ENCODE measurements around the gene MAGOH.

The MAGOH gene

DNA sequence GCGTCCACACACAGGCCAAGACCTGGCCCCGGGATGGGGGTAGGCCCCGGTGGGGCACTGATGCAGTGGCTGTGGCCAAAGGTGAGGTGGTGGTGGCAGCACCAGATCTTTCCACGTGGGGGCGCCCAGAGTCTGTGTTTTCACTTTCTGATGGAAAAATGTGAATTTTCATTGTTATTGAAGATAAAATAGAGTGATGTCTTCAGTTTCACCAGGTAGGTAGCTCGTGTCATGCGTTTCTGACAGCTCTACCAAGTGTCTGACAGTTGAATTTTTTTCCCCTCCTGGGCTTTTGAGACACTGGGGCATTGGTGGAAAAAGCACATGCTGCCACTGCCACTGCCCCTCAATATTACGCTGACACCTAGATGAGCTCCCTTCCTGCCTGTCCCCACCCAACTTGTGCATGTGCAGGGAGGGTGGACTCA, 40.0 kb upstream of the MAGOH start:
- 36 to 52% methylated on average over 4 to 7 of the region's 8 CpGs for WGBS, 2 experiments (ENCODE audit: insufficient coverage in 2 of 2)
- no peak overlapping the region for H3K27ac ChIP-seq (ENCODE audit: low read depth, low read length, severe bottlenecking)
- peaks cover 53% of the 10 kb centered on the region for H3K36me3 ChIP-seq (ENCODE audit: control insufficient read depth, insufficient read depth, low read length)
- no peak overlapping the region for H3K4me3 ChIP-seq (ENCODE audit: extremely low read depth, insufficient read depth, low read length, poor library complexity, severe bottlenecking)
- H3K9me3 ChIP-seq (ENCODE audit: control insufficient read depth, low read length), result no peaks in the 10 kb centered on the region
- no peaks in the 10 kb centered on the region for H3K4me1 ChIP-seq (ENCODE audit: control insufficient read depth, insufficient read depth, low read length, poor library complexity, severe bottlenecking)

DNA sequence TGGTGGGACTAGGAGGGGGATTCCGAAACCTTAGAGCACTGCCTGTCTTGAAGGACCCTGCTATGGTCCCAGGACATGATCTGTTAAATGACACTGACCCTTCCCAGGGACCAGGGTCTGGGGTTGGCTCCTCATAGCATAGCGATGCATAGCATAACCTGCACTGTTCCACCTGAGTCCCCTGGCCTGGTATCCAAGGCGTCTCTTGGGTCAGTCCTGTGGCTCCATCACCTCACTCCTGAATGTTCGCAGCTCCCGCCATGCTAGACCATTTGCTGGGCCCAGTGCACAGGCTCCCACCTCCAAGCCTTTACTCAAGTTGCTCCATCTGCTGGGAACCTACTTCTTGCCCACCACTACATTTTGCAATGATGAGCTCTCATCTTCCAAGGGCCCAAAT, 39.0 kb upstream of the MAGOH start:
- H3K27ac ChIP-seq (ENCODE audit: low read depth, low read length, severe bottlenecking), result no peak overlapping the region
- no peak overlapping the region for H3K4me3 ChIP-seq (ENCODE audit: extremely low read depth, insufficient read depth, low read length, poor library complexity, severe bottlenecking)
- H3K36me3 ChIP-seq (ENCODE audit: control insufficient read depth, insufficient read depth, low read length), result peaks cover 56% of the 10 kb centered on the region
- H3K9me3 ChIP-seq (ENCODE audit: control insufficient read depth, low read length), result no peaks in the 10 kb centered on the region
- no peaks in the 10 kb centered on the region for H3K4me1 ChIP-seq (ENCODE audit: control insufficient read depth, insufficient read depth, low read length, poor library complexity, severe bottlenecking)
- 98 to 99% methylated on average over 5 of the region's 5 CpGs for WGBS, 2 experiments (ENCODE audit: insufficient coverage in 2 of 2)

DNA sequence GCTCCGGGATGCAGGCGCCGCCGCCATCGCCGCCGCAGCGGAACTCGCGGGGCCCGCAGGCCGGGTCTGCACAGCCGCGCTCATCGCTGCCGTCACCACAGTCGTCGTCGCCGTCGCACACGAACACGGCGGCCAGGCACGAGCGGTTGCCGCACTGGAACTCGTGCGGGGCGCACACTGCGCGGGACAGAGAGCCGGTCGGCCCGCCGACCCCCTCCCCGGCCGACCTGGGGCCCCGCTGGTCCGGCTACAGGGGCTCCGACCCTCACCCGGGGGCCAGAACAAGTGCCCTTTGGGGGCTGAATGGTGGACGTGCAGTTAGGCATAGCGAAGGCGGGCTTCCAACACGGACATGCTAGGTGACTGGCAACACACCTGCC, 38.6 kb upstream of the MAGOH start:
- Histone ChIP-seq H3K9me3 (ENCODE audit: control insufficient read depth, low read length) (no peaks in the 10 kb centered on the region), H3K27ac (ENCODE audit: low read depth, low read length, severe bottlenecking) (no peak overlapping the region), H3K4me1 (ENCODE audit: control insufficient read depth, insufficient read depth, low read length, poor library complexity, severe bottlenecking) (no peaks in the 10 kb centered on the region), H3K36me3 (ENCODE audit: control insufficient read depth, insufficient read depth, low read length) (peaks cover 54% of the 10 kb centered on the region), H3K4me3 (ENCODE audit: extremely low read depth, insufficient read depth, low read length, poor library complexity, severe bottlenecking) (no peak overlapping the region)
- 96 to 97% methylated on average over 30 to 46 of the region's 46 CpGs for WGBS, 2 experiments (ENCODE audit: insufficient coverage in 2 of 2)

DNA sequence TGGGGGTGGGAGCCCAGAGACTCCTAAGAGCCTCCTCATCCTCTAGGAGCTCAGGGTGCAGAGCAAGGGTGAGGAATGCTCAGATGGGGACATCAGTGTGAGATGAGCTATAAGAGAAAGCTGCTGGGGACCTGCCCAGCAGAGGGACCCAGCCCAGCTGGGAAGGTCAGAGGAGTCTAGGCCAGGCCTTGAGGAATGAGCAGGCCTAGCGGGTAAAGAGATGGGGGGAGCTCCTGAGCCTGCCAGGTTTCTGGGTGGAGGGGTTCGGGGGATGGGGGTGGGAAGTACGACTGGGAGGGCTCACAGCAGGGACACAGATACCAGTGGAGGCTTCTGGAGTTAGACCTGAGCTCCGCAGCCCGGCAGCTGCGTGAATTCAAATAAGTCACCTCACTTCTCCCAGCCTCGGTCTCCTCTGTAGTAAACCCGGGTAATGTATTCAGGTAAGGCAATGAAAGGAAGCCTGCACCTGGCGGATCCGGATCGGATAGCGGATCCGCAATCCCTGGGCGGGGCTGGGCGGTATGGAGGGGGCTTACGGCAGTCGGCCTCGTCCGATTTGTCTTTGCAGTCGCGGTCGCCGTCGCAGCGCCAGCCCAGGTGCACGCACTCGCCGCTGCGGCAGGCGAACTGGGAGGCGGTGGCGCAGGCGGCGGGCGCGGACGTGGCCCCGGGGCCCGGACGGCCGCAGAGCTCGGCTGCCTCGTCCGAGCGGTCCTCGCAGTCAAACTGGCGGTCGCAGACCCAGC, 38.0 kb upstream of the MAGOH start:
- H3K36me3 ChIP-seq (ENCODE audit: control insufficient read depth, insufficient read depth, low read length), result peaks cover 54% of the 10 kb centered on the region

DNA sequence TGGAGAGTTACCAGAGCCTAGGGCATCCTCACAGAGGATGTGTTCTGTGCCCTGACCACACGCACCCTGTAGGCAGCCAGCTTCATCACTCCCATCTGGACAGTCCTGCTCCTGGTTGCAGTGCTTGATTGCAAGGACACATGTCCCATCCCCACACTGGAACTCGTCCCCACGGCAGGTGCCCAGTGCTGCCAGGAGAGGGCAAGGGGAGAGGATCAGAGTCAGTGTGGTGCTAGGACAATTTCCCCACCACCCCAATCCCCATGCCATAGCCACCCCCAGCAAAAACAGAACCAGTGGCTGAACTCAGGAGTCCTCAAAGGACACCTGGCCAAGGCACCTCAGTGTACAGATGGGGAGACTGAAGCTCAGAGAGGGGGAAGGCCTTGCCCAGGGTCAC, 37.2 kb upstream of the MAGOH start:
- WGBS, 2 experiments (ENCODE audit: insufficient coverage in 2 of 2), result 100% methylated on average over 1 of the region's 3 CpGs
- Histone ChIP-seq H3K36me3 (ENCODE audit: control insufficient read depth, insufficient read depth, low read length) (peaks cover 56% of the 10 kb centered on the region), H3K4me3 (ENCODE audit: extremely low read depth, insufficient read depth, low read length, poor library complexity, severe bottlenecking) (no peak overlapping the region), H3K27ac (ENCODE audit: low read depth, low read length, severe bottlenecking) (no peak overlapping the region), H3K9me3 (ENCODE audit: control insufficient read depth, low read length) (no peaks in the 10 kb centered on the region), H3K4me1 (ENCODE audit: control insufficient read depth, insufficient read depth, low read length, poor library complexity, severe bottlenecking) (no peaks in the 10 kb centered on the region)

More for the DNA sequence above, 38.0 kb upstream of the MAGOH start:
- Histone ChIP-seq H3K4me1 (ENCODE audit: control insufficient read depth, insufficient read depth, low read length, poor library complexity, severe bottlenecking) (no peaks in the 10 kb centered on the region), H3K4me3 (ENCODE audit: extremely low read depth, insufficient read depth, low read length, poor library complexity, severe bottlenecking) (no peak overlapping the region), H3K27ac (ENCODE audit: low read depth, low read length, severe bottlenecking) (no peak overlapping the region), H3K9me3 (ENCODE audit: control insufficient read depth, low read length) (no peaks in the 10 kb centered on the region)
- WGBS, 2 experiments (ENCODE audit: insufficient coverage in 2 of 2), result 97 to 98% methylated on average over 41 to 45 of the region's 48 CpGs

DNA sequence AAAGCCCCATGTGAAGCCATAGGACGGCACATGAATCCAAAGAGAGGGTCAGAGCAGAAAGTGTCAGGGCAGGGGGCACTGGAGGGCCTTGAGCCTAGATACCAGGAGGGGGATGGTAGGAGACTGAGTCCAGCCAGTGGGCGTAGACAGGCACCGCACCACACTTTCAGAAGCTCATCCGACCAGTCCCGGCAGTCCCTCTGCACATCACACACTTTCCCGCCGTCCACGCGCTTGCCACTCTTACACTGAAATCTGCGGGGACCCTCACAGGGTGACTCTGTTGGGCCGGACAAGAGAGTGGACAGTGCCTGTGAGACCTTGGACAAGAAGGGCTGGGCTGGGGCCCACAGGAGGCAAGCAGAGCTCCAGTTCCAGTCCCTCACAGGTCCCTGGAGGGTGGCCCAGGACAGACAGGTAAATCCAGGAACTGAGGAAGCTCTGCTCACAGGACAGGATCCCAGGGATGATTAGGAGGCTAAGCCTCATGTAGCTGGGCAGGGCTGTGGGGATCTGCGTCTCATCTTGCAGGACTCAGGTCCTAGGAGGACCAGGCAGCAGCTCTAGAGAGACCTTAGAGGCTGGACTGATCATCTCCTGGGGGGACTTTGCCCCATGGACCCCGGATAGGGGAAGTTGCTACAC, 36.3 kb upstream of the MAGOH start:
- Histone ChIP-seq H3K4me1 (ENCODE audit: control insufficient read depth, insufficient read depth, low read length, poor library complexity, severe bottlenecking) (no peaks in the 10 kb centered on the region), H3K27ac (ENCODE audit: low read depth, low read length, severe bottlenecking) (no peak overlapping the region), H3K9me3 (ENCODE audit: control insufficient read depth, low read length) (no peaks in the 10 kb centered on the region), H3K36me3 (ENCODE audit: control insufficient read depth, insufficient read depth, low read length) (peaks cover 65% of the 10 kb centered on the region), H3K4me3 (ENCODE audit: extremely low read depth, insufficient read depth, low read length, poor library complexity, severe bottlenecking) (no peak overlapping the region)
- WGBS, 2 experiments (ENCODE audit: insufficient coverage in 2 of 2), result 98 to 100% methylated on average over 11 to 13 of the region's 13 CpGs

DNA sequence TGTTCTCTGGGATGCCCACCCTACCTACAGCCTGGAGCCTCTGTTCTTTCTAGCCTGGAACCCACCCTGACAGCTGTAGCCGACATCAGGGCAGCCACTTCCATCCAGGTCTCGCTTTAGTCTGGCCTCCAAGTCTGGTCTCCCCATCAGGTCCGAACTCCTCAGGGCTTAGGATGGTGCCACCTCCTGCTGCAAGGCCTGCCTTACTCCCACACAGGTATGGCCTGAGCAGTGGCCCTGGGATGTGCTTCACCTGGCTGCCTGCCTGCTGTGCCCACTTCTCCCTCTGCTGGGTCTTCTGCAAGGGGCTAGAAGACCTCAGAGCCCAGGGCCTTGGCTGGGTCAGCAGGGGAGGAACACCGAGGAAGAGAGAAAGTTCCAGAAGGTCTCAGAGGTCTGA, 35.7 kb upstream of the MAGOH start:
- Histone ChIP-seq H3K27ac (ENCODE audit: low read depth, low read length, severe bottlenecking) (no peak overlapping the region), H3K9me3 (ENCODE audit: control insufficient read depth, low read length) (no peaks in the 10 kb centered on the region), H3K36me3 (ENCODE audit: control insufficient read depth, insufficient read depth, low read length) (peaks cover 59% of the 10 kb centered on the region), H3K4me1 (ENCODE audit: control insufficient read depth, insufficient read depth, low read length, poor library complexity, severe bottlenecking) (no peaks in the 10 kb centered on the region), H3K4me3 (ENCODE audit: extremely low read depth, insufficient read depth, low read length, poor library complexity, severe bottlenecking) (no peak overlapping the region)
- WGBS, 2 experiments (ENCODE audit: insufficient coverage in 2 of 2), result 90 to 97% methylated on average over 3 to 4 of the region's 4 CpGs

DNA sequence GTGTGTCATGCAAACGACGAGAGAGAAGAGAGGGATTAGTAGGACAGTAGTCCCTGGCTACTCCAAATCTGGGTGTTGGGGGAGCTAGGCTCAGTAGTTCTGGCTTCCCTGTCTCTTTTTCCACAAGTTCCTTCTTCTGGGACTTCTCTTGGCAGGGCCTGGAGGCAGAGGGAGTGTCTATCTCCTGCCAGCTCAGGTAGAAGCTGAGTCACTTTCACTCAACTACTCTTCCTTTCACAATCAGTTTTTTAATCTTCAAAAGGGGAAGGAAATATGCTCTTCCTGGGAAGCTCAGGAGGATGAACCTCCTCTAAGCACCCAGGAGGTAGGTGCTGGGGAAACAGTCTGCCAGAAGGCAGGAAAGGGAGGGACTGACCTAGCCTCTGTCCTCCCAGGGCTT, 35.2 kb upstream of the MAGOH start:
- no peak overlapping the region for H3K27ac ChIP-seq (ENCODE audit: low read depth, low read length, severe bottlenecking)
- no peak overlapping the region for H3K4me3 ChIP-seq (ENCODE audit: extremely low read depth, insufficient read depth, low read length, poor library complexity, severe bottlenecking)
- H3K9me3 ChIP-seq (ENCODE audit: control insufficient read depth, low read length), result no peaks in the 10 kb centered on the region
- H3K36me3 ChIP-seq (ENCODE audit: control insufficient read depth, insufficient read depth, low read length), result peaks cover 60% of the 10 kb centered on the region
- WGBS, 2 experiments (ENCODE audit: insufficient coverage in 2 of 2), result 100% methylated on average over 2 of the region's 2 CpGs; no CpG with 5 or more reads in 1 of the 2 experiments
- H3K4me1 ChIP-seq (ENCODE audit: control insufficient read depth, insufficient read depth, low read length, poor library complexity, severe bottlenecking), result no peaks in the 10 kb centered on the region

DNA sequence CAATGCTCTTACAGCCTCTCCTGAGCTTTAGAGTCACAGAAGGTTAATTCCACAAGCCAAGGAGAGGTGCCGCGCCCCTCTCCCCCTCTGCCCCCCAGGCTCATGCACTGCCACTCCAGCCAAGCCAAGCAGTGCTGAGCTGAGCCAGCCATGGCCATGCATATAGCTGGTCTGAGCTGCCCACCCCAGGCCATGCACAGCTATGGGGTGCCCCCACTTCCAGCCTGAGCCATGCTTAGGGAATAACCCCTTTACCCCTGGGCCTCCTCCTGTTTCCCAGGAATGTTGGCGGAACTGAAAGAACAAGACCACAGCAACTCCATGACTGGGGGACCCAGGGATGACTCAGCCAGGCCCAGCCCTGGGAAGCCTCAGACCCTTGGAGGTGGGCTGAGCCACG, 34.0 kb upstream of the MAGOH start:
- no peaks in the 10 kb centered on the region for H3K4me1 ChIP-seq (ENCODE audit: control insufficient read depth, insufficient read depth, low read length, poor library complexity, severe bottlenecking)
- no peaks in the 10 kb centered on the region for H3K9me3 ChIP-seq (ENCODE audit: control insufficient read depth, low read length)
- H3K27ac ChIP-seq (ENCODE audit: low read depth, low read length, severe bottlenecking), result no peak overlapping the region
- H3K4me3 ChIP-seq (ENCODE audit: extremely low read depth, insufficient read depth, low read length, poor library complexity, severe bottlenecking), result no peak overlapping the region
- WGBS, 2 experiments (ENCODE audit: insufficient coverage in 2 of 2), result 96 to 98% methylated on average over 4 of the region's 4 CpGs
- H3K36me3 ChIP-seq (ENCODE audit: control insufficient read depth, insufficient read depth, low read length), result peaks cover 65% of the 10 kb centered on the region

DNA sequence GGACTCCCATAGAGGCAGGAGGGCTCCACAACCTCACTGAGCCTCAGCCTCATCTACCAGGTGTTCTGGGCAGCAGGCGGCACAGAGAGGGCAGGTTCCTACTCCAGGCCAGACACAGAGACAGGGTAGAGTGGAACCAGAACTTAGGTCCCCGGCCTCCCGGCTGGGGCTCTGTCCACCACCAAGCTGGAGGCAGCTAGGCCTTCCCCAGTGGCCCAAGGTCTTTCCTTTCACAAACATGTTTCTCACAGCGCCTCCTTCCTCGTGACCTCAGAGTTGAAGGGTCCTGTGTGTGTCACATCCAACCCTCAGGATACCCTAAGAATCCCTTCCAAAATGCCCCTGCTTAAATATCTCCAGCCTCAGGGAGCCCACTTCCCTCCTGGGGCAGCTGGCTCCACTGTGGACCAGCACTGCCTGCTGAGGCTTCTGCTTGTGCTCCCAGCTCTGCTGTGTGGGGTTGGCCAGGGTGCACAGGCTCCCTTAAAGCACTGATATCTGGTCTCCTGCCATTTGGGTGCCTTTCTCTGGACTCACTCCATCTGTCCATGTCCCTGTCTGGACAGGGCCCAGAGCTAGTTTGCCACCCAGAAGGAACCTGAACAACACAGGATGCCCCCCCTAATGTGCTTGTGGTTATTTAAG, 33.2 kb upstream of the MAGOH start:
- Histone ChIP-seq H3K9me3 (ENCODE audit: control insufficient read depth, low read length) (no peaks in the 10 kb centered on the region), H3K4me3 (ENCODE audit: extremely low read depth, insufficient read depth, low read length, poor library complexity, severe bottlenecking) (no peak overlapping the region), H3K4me1 (ENCODE audit: control insufficient read depth, insufficient read depth, low read length, poor library complexity, severe bottlenecking) (no peaks in the 10 kb centered on the region), H3K27ac (ENCODE audit: low read depth, low read length, severe bottlenecking) (no peak overlapping the region), H3K36me3 (ENCODE audit: control insufficient read depth, insufficient read depth, low read length) (peaks cover 66% of the 10 kb centered on the region)
- 85 to 97% methylated on average over 5 of the region's 5 CpGs for WGBS, 2 experiments (ENCODE audit: insufficient coverage in 2 of 2)

DNA sequence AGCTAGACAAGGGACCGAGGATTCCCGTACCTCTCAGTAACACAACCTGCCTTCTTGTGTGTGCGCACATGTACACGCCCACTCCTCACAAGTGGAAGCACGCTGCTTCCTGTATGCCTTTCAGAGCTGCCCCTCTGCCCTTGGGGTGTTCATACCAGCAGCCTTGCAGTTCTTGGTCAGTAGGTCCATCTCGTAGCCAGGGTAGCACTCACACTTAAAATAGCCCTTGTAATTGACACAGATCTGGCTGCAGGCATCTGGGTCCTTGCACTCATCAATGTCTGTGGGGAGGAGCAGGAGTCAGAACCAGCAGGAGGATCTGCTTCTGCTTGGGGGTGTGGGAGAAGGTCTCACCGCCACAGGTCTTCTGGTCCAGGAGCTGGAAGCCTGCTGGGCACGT, 32.6 kb upstream of the MAGOH start:
- no peaks in the 10 kb centered on the region for H3K9me3 ChIP-seq (ENCODE audit: control insufficient read depth, low read length)
- no peak overlapping the region for H3K27ac ChIP-seq (ENCODE audit: low read depth, low read length, severe bottlenecking)
- no peak overlapping the region for H3K4me3 ChIP-seq (ENCODE audit: extremely low read depth, insufficient read depth, low read length, poor library complexity, severe bottlenecking)
- peaks cover 70% of the 10 kb centered on the region for H3K36me3 ChIP-seq (ENCODE audit: control insufficient read depth, insufficient read depth, low read length)
- 92 to 95% methylated on average over 7 of the region's 8 CpGs for WGBS, 2 experiments (ENCODE audit: insufficient coverage in 2 of 2)
- no peaks in the 10 kb centered on the region for H3K4me1 ChIP-seq (ENCODE audit: control insufficient read depth, insufficient read depth, low read length, poor library complexity, severe bottlenecking)
